Cardiac fibroblast (primary cell): Measurements from ENCODE around the gene COL25A1.

Source experiments
- DNase-seq, 2 donors: peaks; one replicate each; pipeline versions ENCODE4 v3.0.0 to v3.0.0-alpha.2; 2010; ENCODE audit warnings: low read depth in 2 of 2
- H3K4me3 ChIP-seq, 2 donors: replicated peaks in 1 of 2; 1 replicate in 1 of 2; 2 replicates in 1 of 2; pipeline ENCODE4 v1.5.1; 2011; ENCODE audit warnings: low read depth in 2 of 2, low read length in 2 of 2, mild to moderate bottlenecking in 2 of 2, moderate library complexity in 1 of 2
- CTCF ChIP-seq: IDR thresholded peaks from one replicate; pipeline ENCODE4 v1.5.1; 2011; ENCODE audit warnings: low read depth, mild to moderate bottlenecking, low read length, inconsistent platforms

The COL25A1 gene

GRCh38 chr4:109323348-109323747 is 20.9 kb upstream of the COL25A1 start:
- TF ChIP-seq CTCF, result no peak
- DNase-seq, result no peak
- H3K4me3 ChIP-seq, result no peak overlapping the region

GRCh38 chr4:109321232-109321631 is 18.8 kb upstream of the COL25A1 start:
- DNase-seq, result no peak
- H3K4me3 ChIP-seq, result no peak overlapping the region
- no peak for TF ChIP-seq CTCF

GRCh38 chr4:109319684-109320083 is 17.2 kb upstream of the COL25A1 start:
- TF ChIP-seq CTCF, result no peak
- H3K4me3 ChIP-seq, result no peak overlapping the region
- DNase-seq, result no peak

GRCh38 chr4:109319156-109319555 is 16.7 kb upstream of the COL25A1 start:
- no peak for DNase-seq
- H3K4me3 ChIP-seq, result no peak overlapping the region
- TF ChIP-seq CTCF, result no peak

GRCh38 chr4:109315818-109316217 is 13.4 kb upstream of the COL25A1 start:
- DNase-seq, result peak; percentile 5 to 25
- TF ChIP-seq CTCF, result peak; percentile 25

GRCh38 chr4:109315341-109315740 is 12.9 kb upstream of the COL25A1 start:
- no peak for TF ChIP-seq CTCF
- no peak overlapping the region for H3K4me3 ChIP-seq
- no peak for DNase-seq

More at GRCh38 chr4:109315818-109316217, 13.4 kb upstream of the COL25A1 start:
- H3K4me3 ChIP-seq, result no peak overlapping the region
